Hepatocyte (in vitro differentiated cells): ENCODE measurements around the gene HBB.

Experiments used
- EZH2 ChIP-seq: fragments of 200-600 bp; sonication (generic); IDR thresholded peaks from 2 replicates; pipeline ENCODE4 v1.6.1; 2016; ENCODE audit warnings: antibody characterized with exemption, mild to moderate bottlenecking, borderline replicate concordance
- EZH2phosphoT487 ChIP-seq: fragments of 200-600 bp; sonication (generic); IDR thresholded peaks from one replicate; pipeline ENCODE4 v1.6.1; 2018; ENCODE audit warnings: antibody characterized with exemption, mild to moderate bottlenecking, low read depth, moderate library complexity; ENCODE audit not compliant: unreplicated experiment, severe bottlenecking
- TF ChIP-seq, protein P1 (sequence below): fragments of 200-600 bp; sonication (generic); IDR thresholded peaks from 2 replicates; pipeline ENCODE4 v1.5.1; 2016; ENCODE audit warnings: antibody characterized with exemption, mild to moderate bottlenecking; ENCODE audit not compliant: poor library complexity

DNA sequence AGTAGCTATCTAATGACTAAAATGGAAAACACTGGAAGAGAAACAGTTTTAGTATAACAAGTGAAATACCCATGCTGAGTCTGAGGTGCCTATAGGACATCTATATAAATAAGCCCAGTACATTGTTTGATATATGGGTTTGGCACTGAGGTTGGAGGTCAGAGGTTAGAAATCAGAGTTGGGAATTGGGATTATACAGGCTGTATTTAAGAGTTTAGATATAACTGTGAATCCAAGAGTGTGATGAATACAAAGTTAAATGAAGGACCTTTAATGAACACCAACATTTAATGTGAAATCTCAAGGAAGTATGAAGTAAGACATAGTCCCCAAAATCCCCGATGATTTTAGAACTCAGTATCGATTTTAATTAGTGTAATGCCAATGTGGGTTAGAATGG lies 10.5 kb upstream of the HBB start:
- no peak for TF ChIP-seq EZH2phosphoT487
- TF ChIP-seq, protein P1, sequence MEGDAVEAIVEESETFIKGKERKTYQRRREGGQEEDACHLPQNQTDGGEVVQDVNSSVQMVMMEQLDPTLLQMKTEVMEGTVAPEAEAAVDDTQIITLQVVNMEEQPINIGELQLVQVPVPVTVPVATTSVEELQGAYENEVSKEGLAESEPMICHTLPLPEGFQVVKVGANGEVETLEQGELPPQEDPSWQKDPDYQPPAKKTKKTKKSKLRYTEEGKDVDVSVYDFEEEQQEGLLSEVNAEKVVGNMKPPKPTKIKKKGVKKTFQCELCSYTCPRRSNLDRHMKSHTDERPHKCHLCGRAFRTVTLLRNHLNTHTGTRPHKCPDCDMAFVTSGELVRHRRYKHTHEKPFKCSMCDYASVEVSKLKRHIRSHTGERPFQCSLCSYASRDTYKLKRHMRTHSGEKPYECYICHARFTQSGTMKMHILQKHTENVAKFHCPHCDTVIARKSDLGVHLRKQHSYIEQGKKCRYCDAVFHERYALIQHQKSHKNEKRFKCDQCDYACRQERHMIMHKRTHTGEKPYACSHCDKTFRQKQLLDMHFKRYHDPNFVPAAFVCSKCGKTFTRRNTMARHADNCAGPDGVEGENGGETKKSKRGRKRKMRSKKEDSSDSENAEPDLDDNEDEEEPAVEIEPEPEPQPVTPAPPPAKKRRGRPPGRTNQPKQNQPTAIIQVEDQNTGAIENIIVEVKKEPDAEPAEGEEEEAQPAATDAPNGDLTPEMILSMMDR: no peak
- no peak for TF ChIP-seq EZH2
